H1 (cell line): ENCODE data around the gene PIK3R4. TPM values are rescaled to one million over a fixed set of nuclear protein-coding genes. Genes with fewer than 3 reads are reported as not detected.

ENCODE experiments used
- CTCF ChIA-PET: fragments of 300-600 bp; sonication (Branson Sonifier 250); formaldehyde crosslinking; loops from one replicate; lab custom pipeline; 2021; ENCODE audit not compliant: partially characterized antibody; lab: Charles Lee
- POLR2A ChIA-PET: fragments of 300-600 bp; sonication (Branson Sonifier 250); formaldehyde crosslinking; loops from one replicate; lab custom pipeline; 2021; ENCODE audit warnings: inconsistent platforms; ENCODE audit not compliant: partially characterized antibody; lab: Charles Lee
- DNase-seq, 2 experiments: peaks; one replicate each; pipeline versions ENCODE4 v3.0.0 to v3.0.0-alpha.2; 2010 to 2022; ENCODE audit warnings: low spot score in 2 of 2, low read depth in 1 of 2, mixed read lengths in 1 of 2
- FAIRE-seq: peaks from 2 replicates; lab custom pipeline; 2011; peaks lifted over from hg19 to GRCh38; lab: Jason Lieb, UNC
- H2AFZ ChIP-seq: 2 replicates; pipeline ENCODE4 v1.8.1; 2012; ENCODE audit warnings: low read length, inconsistent platforms
- H2AK5ac ChIP-seq: 2 replicates; pipeline ENCODE4 v1.6.1; 2013; ENCODE audit warnings: low read depth, low read length
- H2BK120ac ChIP-seq: replicated peaks from 2 replicates; pipeline ENCODE3; 2013; ENCODE audit warnings: low read depth, low read length, inconsistent platforms
- H2BK12ac ChIP-seq: 2 replicates; pipeline ENCODE4 v1.6.1; 2013; ENCODE audit warnings: low read depth, low read length
- H2BK15ac ChIP-seq: 2 replicates; pipeline ENCODE4 v1.6.1; 2013; ENCODE audit warnings: low read length
- H2BK20ac ChIP-seq: 2 replicates; pipeline ENCODE4 v1.6.1; 2013; ENCODE audit warnings: low read length
- H2BK5ac ChIP-seq: 2 replicates; pipeline ENCODE4 v1.6.1; 2013; ENCODE audit warnings: low read depth, low read length
- H3K14ac ChIP-seq: 2 replicates; pipeline ENCODE4 v1.6.1; 2013; ENCODE audit warnings: inconsistent platforms; ENCODE audit not compliant: insufficient read length
- H3K18ac ChIP-seq: 2 replicates; pipeline ENCODE4 v1.6.1; 2013; ENCODE audit warnings: low read length; ENCODE audit errors: extremely low read depth
- H3K23ac ChIP-seq: 2 replicates; pipeline ENCODE4 v1.6.1; 2013; ENCODE audit warnings: inconsistent platforms; ENCODE audit not compliant: insufficient read length
- H3K23me2 ChIP-seq: 2 replicates; pipeline ENCODE4 v1.6.1; 2013; ENCODE audit warnings: low read depth, low read length
- H3K27ac ChIP-seq: 2 replicates; pipeline ENCODE4 v1.6.1; 2011; ENCODE audit warnings: low read depth, low read length, inconsistent platforms
- H3K27me3 ChIP-seq, 4 experiments: replicated peaks in 1 of 4; 1 replicate in 1 of 4; 2 replicates in 3 of 4; pipeline versions ENCODE4 v1.6.1 to v1.8.1; 2011 to 2013; ENCODE audit warnings: low read length in 3 of 4, mild to moderate bottlenecking in 3 of 4, inconsistent platforms in 2 of 4, mixed read lengths in 2 of 4, moderate library complexity in 1 of 4; ENCODE audit not compliant: control insufficient read depth in 3 of 4, insufficient read depth in 3 of 4; ENCODE audit errors: extremely low read depth in 1 of 4
- H3K36me3 ChIP-seq, 4 experiments: 2 replicates each; pipeline versions ENCODE4 v1.6.1 to v1.8.1; 2011 to 2013; ENCODE audit warnings: mild to moderate bottlenecking in 4 of 4, low read length in 3 of 4, moderate library complexity in 2 of 4, control low read depth in 1 of 4, inconsistent platforms in 1 of 4; ENCODE audit not compliant: insufficient read depth in 4 of 4, control insufficient read depth in 2 of 4
- H3K4ac ChIP-seq: replicated peaks from 2 replicates; pipeline ENCODE3; 2013; ENCODE audit warnings: low read length, low read depth, mixed read lengths, inconsistent platforms; ENCODE audit not compliant: insufficient read length
- H3K4me1 ChIP-seq, 4 experiments: replicated peaks in 1 of 4; 1 replicate in 1 of 4; 2 replicates in 3 of 4; pipeline versions ENCODE4 v1.6.1 to v1.8.1; 2011 to 2013; ENCODE audit warnings: low read length in 3 of 4, inconsistent platforms in 2 of 4, mixed read lengths in 1 of 4; ENCODE audit not compliant: insufficient read depth in 4 of 4, control insufficient read depth in 3 of 4
- H3K4me2 ChIP-seq, 2 experiments: 2 replicates each; pipeline versions ENCODE4 v1.6.1 to v1.8.1; 2011 to 2013; ENCODE audit warnings: low read depth in 2 of 2, low read length in 2 of 2, control low read depth in 1 of 2, inconsistent platforms in 1 of 2, mild to moderate bottlenecking in 1 of 2; ENCODE audit not compliant: insufficient read depth in 1 of 2
- H3K4me3 ChIP-seq, 4 experiments: fragments of 200-600, 300-600 bp in 1 of 4; sonication (generic), shearing (Covaris generic), sonication (Bioruptor Twin) in 1 of 4; 2 replicates each; pipeline versions ENCODE4 v1.5.1 to v1.8.1; 2011 to 2016; ENCODE audit warnings: low read length in 4 of 4, low read depth in 3 of 4, control low read depth in 2 of 4, inconsistent platforms in 2 of 4, mild to moderate bottlenecking in 2 of 4, mixed read lengths in 1 of 4, moderate library complexity in 1 of 4; ENCODE audit not compliant: insufficient read depth in 2 of 4; ENCODE audit errors: extremely low read depth in 1 of 4
- H3K56ac ChIP-seq: replicated peaks from 2 replicates; pipeline ENCODE3; 2013; ENCODE audit warnings: low read depth, mild to moderate bottlenecking, mixed read lengths, low read length, inconsistent platforms; ENCODE audit not compliant: insufficient read length
- H3K79me1 ChIP-seq: 2 replicates; pipeline ENCODE4 v1.6.1; 2013; ENCODE audit warnings: low read depth, low read length, control low read depth
- H3K79me2 ChIP-seq, 2 experiments: 2 replicates each; pipeline versions ENCODE4 v1.6.1 to v1.8.1; 2012 to 2013; ENCODE audit warnings: low read length in 2 of 2, mild to moderate bottlenecking in 2 of 2, inconsistent platforms in 1 of 2; ENCODE audit not compliant: insufficient read depth in 2 of 2, control insufficient read depth in 1 of 2
- H3K9ac ChIP-seq, 4 experiments: replicated peaks in 1 of 4; 1 replicate in 1 of 4; 2 replicates in 3 of 4; pipeline versions ENCODE4 v1.6.1 to v1.8.1; 2011 to 2013; ENCODE audit warnings: low read depth in 3 of 4, low read length in 3 of 4, control low read depth in 2 of 4, mild to moderate bottlenecking in 2 of 4, moderate library complexity in 2 of 4, inconsistent platforms in 1 of 4; ENCODE audit errors: extremely low read depth in 1 of 4
- H3K9me3 ChIP-seq, 2 experiments: 2 replicates each; pipeline versions ENCODE4 v1.6.1 to v1.8.1; 2012 to 2013; ENCODE audit warnings: mild to moderate bottlenecking in 2 of 2, moderate library complexity in 2 of 2, control low read depth in 1 of 2, inconsistent platforms in 1 of 2, low read depth in 1 of 2, low read length in 1 of 2, mixed read lengths in 1 of 2; ENCODE audit not compliant: insufficient read depth in 2 of 2
- H4K20me1 ChIP-seq, 2 experiments: replicated peaks in 1 of 2; 2 replicates each; pipeline versions ENCODE3 to v1.8.1; 2011 to 2013; ENCODE audit warnings: inconsistent platforms in 2 of 2, low read length in 2 of 2, mild to moderate bottlenecking in 1 of 2; ENCODE audit not compliant: insufficient read depth in 2 of 2, control insufficient read depth in 1 of 2
- H4K5ac ChIP-seq: 2 replicates; pipeline ENCODE4 v1.6.1; 2013; ENCODE audit warnings: low read length, low read depth, mixed read lengths, inconsistent platforms; ENCODE audit not compliant: insufficient read length
- H4K8ac ChIP-seq: 2 replicates; pipeline ENCODE4 v1.8.0; 2013; ENCODE audit warnings: mild to moderate bottlenecking, moderate library complexity, low read length, inconsistent platforms; ENCODE audit not compliant: insufficient read depth; ENCODE audit errors: extremely low read depth
- H4K91ac ChIP-seq: replicated peaks from 2 replicates; pipeline ENCODE3; 2013; ENCODE audit warnings: low read length, mixed read lengths, inconsistent platforms; ENCODE audit not compliant: insufficient read length
- EGR1 ChIP-seq: IDR thresholded peaks from 2 replicates; pipeline ENCODE4 v1.6.1; 2011; ENCODE audit warnings: low read depth, low read length, borderline replicate concordance
- JUND ChIP-seq: IDR thresholded peaks from 2 replicates; pipeline ENCODE4 v1.6.1; 2011; ENCODE audit warnings: mild to moderate bottlenecking, improper control_type of control experiment, low read length
- RFX5 ChIP-seq: IDR thresholded peaks from 2 replicates; pipeline ENCODE4 v1.6.1; 2011; ENCODE audit warnings: low read depth, low read length, improper control_type of control experiment, borderline replicate concordance
- RXRA ChIP-seq: IDR thresholded peaks from 2 replicates; pipeline ENCODE4 v1.6.1; 2011; ENCODE audit warnings: low read depth, mild to moderate bottlenecking, low read length, moderate library complexity; ENCODE audit not compliant: insufficient read depth
- TAF7 ChIP-seq: optimal IDR thresholded peaks from 2 replicates; pipeline ENCODE3; 2011; ENCODE audit warnings: low read depth, mild to moderate bottlenecking, inconsistent platforms, low read length, moderate library complexity, borderline replicate concordance
- USF2 ChIP-seq: IDR thresholded peaks from 2 replicates; pipeline ENCODE4 v1.6.1; 2011; ENCODE audit warnings: low read length, improper control_type of control experiment
- WGBS, 2 experiments: shearing (Covaris generic) in 1 of 2; methylation state at CpG; one replicate each; pipeline versions ENCODE4 v1.1.6 to v1.1.7; 2013 to 2015; ENCODE audit warnings: low lambda C conversion rate in 2 of 2, mixed read lengths in 2 of 2, inconsistent platforms in 1 of 2, low coverage in 1 of 2, missing lambda C conversion rate in 1 of 2; ENCODE audit not compliant: insufficient replicate concordance in 2 of 2, insufficient coverage in 1 of 2, insufficient read length in 1 of 2; ENCODE audit errors: extremely low coverage in 1 of 2, missing lambda C conversion rate in 1 of 2; 5-methylcytosine and 5-hydroxymethylcytosine counted together
- polyA plus RNA-seq, 7 experiments: library from polyadenylated mRNA; depleted of rRNA in 3 of 7; stranded (reverse) in 5 of 7; unstranded in 2 of 7; fragments of >200 nt in 5 of 7; fragments of 200-250 nt in 2 of 7; gene quantifications; 1 replicate in 5 of 7; 2 replicates in 1 of 7; 4 replicates in 1 of 7; pipeline versions ENCODE4 v1.2.1 to v1.2.3, GENCODE V29; 2011 to 2013; ENCODE audit warnings: missing spikeins in 2 of 7, mixed read lengths in 2 of 7
- total RNA-seq: library from RNA; stranded (reverse); fragmentation: NEBNext Ultra II Directional; extraction: Animal tissue kit (Norgen Biotek cat#: 25700); gene quantifications from 2 replicates; pipeline ENCODE4 v1.2.1, GENCODE V29; 2021
- TF ChIP-seq, protein P1 (sequence below), 3 experiments: IDR thresholded peaks; 1 replicate in 2 of 3; 2 replicates in 1 of 3; pipeline versions ENCODE4 v1.5.1 to v1.6.1; 2011; ENCODE audit warnings: low read length in 3 of 3, mild to moderate bottlenecking in 3 of 3, inconsistent platforms in 2 of 3, low read depth in 1 of 3, moderate library complexity in 1 of 3; ENCODE audit not compliant: insufficient read depth in 1 of 3; ENCODE audit errors: control extremely low read depth in 1 of 3

The PIK3R4 gene
- total and polyA plus RNA-seq, 2 of the 8 experiments (the other 6 are each of a cell fraction or from before 2014, with no cell fraction given): 43.8 to 87.4 TPM

DNA sequence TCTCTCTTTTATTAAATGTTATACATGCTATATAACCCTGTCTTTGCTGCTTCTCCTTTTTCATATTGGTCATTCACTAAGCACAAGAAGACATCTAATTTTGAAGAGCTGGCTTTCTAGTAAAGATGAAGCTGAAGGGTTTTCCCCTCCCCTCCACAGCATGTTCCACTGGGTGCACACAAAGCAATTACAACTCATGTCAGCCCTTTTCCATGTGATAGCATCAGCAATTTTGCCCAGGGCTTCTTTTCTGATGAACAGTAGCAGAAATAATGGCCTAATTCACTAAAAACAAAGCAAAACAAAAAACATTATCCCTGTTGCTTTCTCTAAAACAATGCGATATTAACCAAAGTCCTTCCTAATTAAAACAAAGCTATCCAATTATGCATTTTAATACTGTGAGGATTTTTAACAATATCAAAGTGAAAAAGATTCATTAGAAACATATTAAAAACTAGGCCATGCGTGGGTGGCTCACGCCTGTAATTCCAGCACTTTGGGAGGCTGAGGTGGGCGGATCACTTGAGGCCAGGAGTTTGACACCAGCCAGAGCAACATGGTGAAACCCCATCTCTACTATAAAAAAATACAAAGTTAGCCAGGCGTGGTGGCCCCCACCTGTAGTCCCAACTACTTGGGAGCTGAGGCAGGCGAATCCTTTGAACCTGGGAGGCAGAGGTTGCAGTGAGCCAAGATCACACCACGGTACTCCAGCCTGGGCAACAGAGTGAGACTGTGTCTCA is 12.2 kb upstream of the PIK3R4 start:
- H3K27ac ChIP-seq: no peak overlapping the region
- H3K56ac ChIP-seq: no peak overlapping the region
- H2BK20ac ChIP-seq: no peak overlapping the region
- peaks cover 1% of the 10 kb centered on the region; the same call in 1 of the 2 replicates for H3K23me2 ChIP-seq
- no peak overlapping the region for H3K4ac ChIP-seq
- FAIRE-seq (no peak), DNase-seq (no peak)
- H3K4me3 ChIP-seq: no peak overlapping the region
- no peaks in the 10 kb centered on the region for H4K20me1 ChIP-seq
- H3K79me2 ChIP-seq: no peaks in the 10 kb centered on the region
- no peaks in the 10 kb centered on the region for H3K79me1 ChIP-seq
- no peak overlapping the region for H2AFZ ChIP-seq
- H3K9me3 ChIP-seq: no peaks in the 10 kb centered on the region
- no peak overlapping the region for H4K5ac ChIP-seq
- WGBS, 2 experiments: 90% methylated on average over 6 of the region's 7 CpGs; no CpG with 5 or more reads in 1 of the 2 experiments
- H3K23ac ChIP-seq: no peak overlapping the region
- no peak overlapping the region for H3K9ac ChIP-seq
- H3K36me3 ChIP-seq: no peaks in the 10 kb centered on the region
- no peak overlapping the region for H2BK5ac ChIP-seq
- no peak overlapping the region for H3K14ac ChIP-seq
- H2BK120ac ChIP-seq: no peak overlapping the region
- no peaks in the 10 kb centered on the region for H3K4me1 ChIP-seq
- H2BK12ac ChIP-seq: no peak overlapping the region
- H3K27me3 ChIP-seq: no peaks in the 10 kb centered on the region
- H4K8ac ChIP-seq: no peak overlapping the region
- H2BK15ac ChIP-seq: no peak overlapping the region
- ChIA-PET CTCF (interaction anchor here (0.6 to 5.1 kb wide), 12 partner anchors 8 to 893 kb away, joined by 3 to 97 read pairs (median 4); partner anchors contain the start of gene ATP2C1), POLR2A (interaction anchor here (1.5 kb wide), 1 partner anchor 135 kb away, joined by 6 read pairs; the partner anchor contains the start of gene ATP2C1)
- no peak overlapping the region for H2AK5ac ChIP-seq
- no peak overlapping the region for H4K91ac ChIP-seq
- no peak overlapping the region for H3K18ac ChIP-seq
- no peak overlapping the region for H3K4me2 ChIP-seq
- TF ChIP-seq RFX5 (no peak), TAF7 (no peak), EGR1 (no peak), RXRA (no peak), USF2 (no peak), JUND (no peak)
- TF ChIP-seq, protein P1, sequence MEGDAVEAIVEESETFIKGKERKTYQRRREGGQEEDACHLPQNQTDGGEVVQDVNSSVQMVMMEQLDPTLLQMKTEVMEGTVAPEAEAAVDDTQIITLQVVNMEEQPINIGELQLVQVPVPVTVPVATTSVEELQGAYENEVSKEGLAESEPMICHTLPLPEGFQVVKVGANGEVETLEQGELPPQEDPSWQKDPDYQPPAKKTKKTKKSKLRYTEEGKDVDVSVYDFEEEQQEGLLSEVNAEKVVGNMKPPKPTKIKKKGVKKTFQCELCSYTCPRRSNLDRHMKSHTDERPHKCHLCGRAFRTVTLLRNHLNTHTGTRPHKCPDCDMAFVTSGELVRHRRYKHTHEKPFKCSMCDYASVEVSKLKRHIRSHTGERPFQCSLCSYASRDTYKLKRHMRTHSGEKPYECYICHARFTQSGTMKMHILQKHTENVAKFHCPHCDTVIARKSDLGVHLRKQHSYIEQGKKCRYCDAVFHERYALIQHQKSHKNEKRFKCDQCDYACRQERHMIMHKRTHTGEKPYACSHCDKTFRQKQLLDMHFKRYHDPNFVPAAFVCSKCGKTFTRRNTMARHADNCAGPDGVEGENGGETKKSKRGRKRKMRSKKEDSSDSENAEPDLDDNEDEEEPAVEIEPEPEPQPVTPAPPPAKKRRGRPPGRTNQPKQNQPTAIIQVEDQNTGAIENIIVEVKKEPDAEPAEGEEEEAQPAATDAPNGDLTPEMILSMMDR (IDR thresholded peaks at IDR 0.05; ENCODE audit: control extremely low read depth in 1 of 3, insufficient read depth in 1 of 3, low read depth in 1 of 3, low read length in 3 of 3): no peak
